ENCODE measurements around the gene ADCY1.
"Not testable (repeated sequence)": the region's sequence is repeated elsewhere in the genome, so short reads cannot be mapped to it uniquely, and the experiment has no call there.

ADCY1 gene

DNA sequence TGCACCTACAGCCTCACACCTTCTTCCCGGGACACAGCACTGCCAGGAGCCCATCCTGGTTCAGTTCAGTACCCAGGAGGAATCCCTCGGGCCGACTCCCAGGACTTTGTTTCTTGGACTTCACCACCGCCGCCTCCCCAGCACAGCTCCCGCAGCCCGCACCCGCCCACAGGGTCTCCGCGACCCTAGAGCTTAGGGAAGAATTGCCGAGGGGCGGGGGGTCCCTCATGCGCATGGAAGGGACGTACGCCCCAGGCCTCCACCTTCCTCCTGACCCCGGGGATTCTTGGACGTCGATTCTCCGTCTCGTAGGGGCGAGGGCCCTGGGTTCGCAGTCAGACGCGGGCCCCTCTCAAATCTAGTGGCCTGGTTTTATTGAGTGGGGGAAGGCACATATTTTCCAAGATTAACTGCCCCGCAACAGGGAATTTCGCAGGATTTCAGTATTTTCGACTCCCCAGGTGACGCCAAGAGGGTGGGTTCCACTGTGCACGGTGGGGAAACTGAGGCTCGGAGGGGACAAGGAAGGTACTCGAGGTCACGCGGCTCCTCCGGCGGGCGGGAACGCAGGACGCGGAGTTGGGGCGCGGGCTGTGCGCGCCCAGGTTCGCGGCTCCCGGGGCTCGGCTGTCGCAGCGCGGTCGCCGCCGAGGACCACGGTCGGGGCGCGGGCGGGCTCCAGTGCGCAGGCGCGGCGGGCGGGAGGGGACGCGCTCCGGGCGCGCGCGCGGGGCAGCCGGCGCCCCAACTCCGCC, at the start of gene ADCY1:
TSS of gene ADCY1 (plus strand) at position 708 of the 755 bp plus-strand sequence. CDS start 176 bp downstream, outside the sequence.
- DNase-seq (ENCODE audit: low spot score) = no peak

DNA sequence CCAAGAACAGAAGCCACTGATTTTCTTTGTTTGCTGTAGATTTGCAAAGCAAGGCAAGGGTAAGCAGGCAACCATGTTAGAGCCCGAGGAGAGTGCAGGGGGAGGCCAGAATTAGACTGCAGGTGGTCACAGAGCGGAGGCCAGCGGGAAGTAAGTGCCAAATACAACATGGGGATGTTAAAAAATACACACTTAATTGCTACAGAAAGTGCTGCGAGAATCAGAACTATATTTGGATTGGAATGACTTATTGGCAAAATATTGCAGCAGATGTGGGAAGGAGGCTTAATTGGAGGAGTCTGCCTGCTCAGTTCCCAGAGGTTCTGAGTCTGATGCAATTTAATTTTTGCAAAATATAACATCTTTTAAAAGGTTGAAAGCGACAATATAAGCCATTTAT, 49.7 kb upstream of the ADCY1 start:
- DNase-seq (ENCODE audit: low spot score) = no peak

DNA sequence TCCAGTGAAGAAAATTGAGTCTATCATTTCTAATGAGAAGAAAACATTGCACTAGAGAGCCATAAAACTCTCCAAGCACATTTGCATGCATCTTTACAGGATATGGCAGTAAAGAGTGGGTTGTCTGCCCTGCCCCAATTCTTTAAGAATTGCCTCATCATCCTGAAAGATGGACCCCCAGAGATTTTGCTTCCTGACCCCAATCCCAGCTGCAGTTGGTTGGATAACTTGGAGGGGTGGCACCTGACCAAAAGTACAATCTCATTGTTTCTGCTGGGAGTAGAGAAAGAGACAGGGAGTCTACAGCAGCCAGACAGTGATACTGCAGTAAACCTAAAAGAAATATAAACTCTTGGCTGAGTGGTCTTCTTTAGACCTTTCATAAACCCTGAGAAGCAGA, 49.1 kb upstream of the ADCY1 start:
- no peak for DNase-seq (ENCODE audit: low spot score)

DNA sequence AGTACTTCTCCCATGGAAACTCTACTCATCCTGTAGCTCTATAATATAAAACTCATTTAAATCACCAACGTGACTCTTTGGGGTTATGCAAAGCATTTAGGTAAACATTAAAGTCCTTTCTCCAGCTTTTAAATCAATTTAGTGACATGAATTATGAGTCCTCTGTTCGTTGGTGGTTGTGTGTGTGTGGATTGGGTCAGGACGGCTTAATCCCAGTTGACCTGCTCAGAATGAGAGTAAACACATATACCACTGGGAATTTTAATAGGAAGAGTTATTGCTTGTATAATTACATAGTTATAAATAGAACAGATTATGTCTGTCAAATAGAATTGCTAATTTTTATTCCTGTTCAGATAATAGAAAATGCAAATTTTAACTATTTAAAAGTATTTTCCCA, 30.7 kb upstream of the ADCY1 start:
- no peak for DNase-seq (ENCODE audit: low spot score)

DNA sequence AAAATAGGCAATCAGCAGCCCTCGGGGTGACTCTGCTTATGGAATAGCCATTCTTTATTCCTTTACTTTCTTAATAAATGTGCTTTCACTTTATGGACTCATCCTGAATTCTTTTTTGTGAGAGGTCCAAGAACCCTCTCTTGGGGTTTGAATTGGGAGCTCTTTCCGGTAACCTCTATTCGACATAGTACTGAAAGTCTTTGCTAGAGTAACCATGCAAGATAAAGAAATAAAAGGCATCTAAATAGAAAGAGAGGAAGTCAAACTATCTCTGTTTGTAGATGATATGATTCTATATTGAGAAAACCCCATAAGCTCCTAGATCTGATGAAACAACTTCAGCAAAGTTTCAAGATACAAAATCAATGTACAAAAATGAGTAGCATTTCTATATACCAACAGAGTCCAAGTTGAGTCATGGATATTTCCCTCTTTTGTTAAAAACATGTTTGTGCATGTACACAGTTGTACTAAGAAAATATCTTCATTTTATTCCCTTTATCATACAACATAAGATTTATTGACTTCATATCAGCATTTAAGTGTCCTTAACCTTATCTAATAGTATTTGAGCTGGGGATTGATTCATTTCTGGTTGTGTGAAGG, 29.0 kb upstream of the ADCY1 start:
- DNase-seq (ENCODE audit: low spot score) = not testable (repeated sequence)

DNA sequence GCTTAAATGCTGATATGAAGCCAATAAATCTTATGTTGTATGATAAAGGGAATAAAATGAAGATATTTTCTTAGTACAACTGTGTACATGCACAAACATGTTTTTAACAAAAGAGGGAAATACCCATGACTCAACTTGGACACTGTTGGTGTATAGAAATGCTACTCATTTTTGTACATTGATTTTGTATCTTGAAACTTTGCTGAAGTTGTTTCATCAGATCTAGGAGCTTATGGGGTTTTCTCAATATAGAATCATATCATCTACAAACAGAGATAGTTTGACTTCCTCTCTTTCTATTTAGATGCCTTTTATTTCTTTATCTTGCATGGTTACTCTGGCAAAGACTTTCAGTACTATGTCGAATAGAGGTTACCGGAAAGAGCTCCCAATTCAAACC, 25.3 kb upstream of the ADCY1 start:
- DNase-seq (ENCODE audit: low spot score) = not testable (repeated sequence)

DNA sequence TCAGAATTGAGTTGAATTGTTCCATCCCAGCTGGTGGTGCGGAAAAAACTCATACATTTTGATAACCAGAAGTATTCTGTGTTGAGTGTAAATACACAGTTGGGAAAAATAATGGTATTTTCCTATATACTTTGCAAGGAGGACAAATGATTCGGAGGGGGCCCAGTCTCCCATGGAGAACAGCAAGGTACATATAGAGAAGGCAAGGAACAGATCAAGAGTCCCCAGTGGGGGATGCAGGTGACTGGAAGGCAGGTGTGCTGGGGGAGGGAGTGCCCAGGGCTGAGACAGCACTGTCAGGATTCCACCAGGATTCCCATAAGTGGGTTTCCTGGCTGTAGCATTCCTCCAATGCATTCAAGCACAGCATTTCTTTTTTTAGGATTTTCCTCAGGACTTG, 10.8 kb upstream of the ADCY1 start:
- no peak for DNase-seq (ENCODE audit: low spot score)

DNA sequence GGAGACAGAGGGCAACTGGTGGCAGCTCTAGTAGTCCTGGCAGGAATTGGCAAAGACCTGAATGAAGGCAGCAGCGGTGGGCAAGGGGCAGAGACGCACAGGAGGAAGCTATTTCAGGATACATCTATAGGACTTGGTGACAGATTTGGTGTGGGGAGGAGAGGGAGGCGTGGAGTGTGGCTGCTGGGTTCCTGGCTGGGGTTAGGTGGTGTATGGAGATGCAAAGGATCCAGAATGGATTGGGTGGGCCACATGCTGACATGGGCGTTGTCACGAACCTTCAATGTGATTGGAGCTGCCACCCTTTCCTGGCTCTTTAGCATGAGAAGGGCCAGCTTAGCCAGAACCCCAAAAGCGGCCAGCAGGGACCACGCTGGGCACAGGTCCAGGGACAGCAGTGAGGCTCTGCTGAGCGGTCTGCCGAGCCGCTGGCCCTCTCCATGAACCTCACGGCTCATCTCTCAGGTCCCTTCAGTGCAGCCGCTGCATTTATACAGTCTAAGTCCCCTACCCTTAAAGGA, 10.2 kb upstream of the ADCY1 start:
- no peak for DNase-seq (ENCODE audit: low spot score)

DNA sequence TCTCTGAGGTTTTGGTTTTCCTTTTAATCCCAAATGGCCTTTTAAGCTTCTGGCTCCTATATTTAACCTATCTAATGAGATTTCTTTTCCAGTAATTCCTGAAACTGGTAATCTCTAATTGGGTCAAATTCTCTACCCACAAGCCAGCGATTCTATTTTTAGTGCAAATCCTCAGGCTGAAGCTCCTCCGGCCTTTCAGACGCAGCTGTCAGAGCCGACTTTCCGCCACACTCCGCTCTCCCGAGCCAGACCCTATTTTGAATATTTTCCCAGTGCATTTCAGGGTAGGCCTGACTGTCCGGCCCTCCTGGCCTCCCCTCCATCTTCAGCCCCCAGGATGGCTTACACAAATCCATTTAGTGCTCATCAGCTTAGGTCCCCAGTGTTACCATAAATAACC, 9.7 kb upstream of the ADCY1 start:
- no peak for DNase-seq (ENCODE audit: low spot score)

DNA sequence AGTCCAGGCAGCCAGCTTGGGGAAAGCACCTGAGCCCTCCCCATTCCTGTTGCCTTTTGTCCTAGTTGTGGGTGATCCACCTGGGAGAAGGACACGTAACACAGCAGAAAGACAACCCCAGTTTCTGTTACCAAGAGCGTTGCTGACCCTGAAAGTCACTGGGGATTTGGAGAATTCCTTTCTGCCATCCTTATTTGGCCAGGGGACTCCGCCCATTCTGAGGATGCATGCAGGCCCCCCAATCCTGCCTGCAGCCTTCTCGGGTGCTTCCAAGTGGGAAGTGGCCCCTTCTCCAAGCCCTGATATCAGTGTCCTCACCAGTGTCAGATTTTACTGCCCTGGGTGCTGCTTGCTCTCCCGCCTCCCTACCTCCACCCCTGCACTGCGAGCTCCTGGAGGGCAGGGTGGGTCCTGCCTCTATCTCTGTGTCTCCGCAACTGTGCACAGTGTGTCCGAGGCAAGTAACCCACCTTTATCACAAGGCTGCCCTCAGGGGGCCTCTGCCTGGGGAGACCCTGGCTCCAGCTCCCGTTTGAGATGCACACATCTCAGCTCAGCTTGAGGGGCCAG, 9.2 kb upstream of the ADCY1 start:
- no peak for DNase-seq (ENCODE audit: low spot score)

DNA sequence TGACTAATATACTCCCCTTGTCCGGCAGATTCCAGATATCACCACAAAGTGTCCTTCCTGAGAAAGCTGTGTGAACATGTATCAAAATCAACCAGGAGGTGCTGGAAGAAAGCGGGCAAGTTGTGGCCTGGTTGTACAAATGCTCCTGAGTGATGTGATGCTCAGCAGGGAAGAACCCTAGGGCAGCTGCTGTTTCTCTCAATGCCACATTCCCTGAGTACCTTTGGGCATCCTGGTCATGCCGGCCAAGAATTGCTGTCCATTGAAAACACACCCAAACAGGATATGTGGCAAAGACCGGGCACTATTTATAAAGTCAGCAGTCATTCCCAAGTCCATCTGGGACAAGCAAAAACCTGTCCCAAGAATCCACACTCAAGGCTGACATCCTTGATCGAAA, 7.8 kb upstream of the ADCY1 start:
- DNase-seq (ENCODE audit: low spot score) = no peak

DNA sequence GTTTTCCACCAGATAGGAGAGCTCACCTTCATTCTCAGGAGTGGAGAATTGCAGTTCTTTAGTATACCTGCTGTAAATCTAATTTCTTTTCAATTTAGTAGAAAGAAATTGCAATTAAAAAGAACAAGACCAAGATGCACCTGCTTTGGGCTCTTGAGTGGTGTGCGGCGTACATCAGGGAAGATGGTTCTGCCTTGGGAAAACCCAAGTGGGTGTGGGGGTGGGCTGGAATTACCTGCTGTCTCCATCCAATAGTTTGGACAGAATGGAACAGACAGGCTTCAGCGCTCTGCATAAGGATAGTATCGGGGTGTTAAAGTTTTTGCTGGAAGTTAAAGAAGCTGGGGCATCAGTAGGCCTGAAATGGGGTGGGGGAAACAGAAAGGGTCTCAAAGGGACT, 7.2 kb upstream of the ADCY1 start:
- no peak for DNase-seq (ENCODE audit: low spot score)

DNA sequence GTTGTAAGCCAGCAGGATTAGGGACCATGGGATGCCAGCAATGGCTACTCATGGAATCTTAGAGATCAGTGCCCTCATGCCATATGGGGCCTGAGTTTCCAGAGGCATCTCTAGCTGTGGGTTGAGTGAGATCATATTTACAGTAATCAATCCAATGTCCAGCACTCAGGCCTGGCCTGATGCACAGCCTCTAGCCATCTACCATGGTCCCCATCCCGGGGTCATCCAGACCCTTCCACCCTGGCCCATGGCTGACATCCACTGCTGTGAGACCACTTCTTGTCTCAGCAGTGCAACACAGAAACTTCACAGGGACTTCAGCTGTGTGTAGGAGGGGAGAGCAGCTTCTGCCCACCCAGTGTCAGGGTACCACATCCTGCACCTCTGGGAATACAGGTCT, 6.5 kb upstream of the ADCY1 start:
- DNase-seq (ENCODE audit: low spot score) = no peak

DNA sequence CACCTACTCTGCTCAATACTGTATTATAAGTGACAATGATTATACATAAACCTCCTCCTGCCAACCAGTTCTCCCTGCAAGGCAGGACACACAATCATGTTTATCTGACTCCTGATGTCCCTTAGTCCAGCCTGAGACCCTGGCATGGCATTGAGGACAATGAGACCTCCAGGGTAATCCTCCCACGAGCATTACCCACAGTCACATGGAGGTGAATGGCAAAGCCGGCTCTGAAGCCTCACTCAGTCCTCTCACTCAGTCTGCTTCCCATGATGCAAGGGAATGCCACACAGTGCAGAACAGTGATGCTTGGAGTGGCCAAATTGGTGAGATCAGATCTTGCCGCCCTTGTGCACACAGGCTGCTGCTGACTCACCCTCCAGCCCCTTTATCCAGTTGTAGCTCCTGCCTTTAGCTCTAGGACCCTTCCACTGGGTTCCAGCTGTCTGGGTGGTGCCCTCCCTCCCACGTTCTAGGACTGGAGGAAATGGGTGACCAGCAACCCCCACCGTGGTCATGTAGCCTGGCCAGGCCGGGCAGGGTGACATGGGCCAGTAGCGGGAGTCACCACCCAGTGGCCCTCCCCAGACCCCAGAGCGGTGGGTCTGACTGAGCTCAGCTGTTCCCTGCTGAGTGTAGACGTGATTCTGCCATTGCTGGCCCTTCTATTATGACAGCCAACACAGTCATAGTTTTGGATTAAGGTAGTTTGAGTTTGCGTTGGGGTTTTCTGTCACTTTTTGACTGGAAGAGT, 5.5 kb upstream of the ADCY1 start:
- DNase-seq (ENCODE audit: low spot score) = peak; percentile 1

DNA sequence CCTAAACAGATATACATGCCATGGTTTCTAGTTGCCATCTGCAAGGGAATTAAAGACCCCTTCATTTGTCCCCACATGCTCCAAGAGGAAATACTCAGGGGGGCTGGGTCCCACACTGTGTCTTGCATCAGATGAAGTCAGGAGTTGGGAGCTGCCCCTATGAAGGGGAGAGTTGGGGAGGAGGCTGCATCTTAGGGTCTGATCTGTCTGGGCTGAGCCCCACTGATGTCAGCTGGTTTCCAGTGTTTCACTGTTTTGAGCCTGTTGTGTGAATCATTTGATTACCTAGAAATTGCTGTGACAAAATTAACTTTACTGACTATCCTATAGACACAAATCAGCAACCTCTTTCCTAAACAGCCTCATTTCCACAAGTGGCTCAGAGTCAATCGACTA, 4.9 kb upstream of the ADCY1 start:
- DNase-seq (ENCODE audit: low spot score) = no peak

DNA sequence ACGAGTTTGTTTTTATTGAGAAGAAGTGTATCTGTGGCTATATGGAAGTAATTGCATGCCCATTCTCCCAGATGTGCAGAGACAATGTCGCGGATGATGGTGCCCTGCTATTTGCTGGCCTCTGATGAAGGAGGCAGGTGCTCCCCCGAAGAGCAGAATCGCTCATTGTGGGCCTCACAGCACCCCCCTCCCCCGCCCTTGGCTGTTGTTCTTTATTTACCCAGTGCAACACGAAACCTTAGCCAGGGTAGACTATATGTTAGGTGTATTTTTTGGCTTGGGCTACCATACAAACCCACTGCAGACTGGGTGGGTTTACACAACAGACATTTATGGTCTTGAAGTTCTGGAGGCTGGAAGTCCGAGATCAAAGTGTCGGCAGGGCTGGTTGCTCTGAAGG, 3.4 kb upstream of the ADCY1 start:
- no peak for DNase-seq (ENCODE audit: low spot score)

DNA sequence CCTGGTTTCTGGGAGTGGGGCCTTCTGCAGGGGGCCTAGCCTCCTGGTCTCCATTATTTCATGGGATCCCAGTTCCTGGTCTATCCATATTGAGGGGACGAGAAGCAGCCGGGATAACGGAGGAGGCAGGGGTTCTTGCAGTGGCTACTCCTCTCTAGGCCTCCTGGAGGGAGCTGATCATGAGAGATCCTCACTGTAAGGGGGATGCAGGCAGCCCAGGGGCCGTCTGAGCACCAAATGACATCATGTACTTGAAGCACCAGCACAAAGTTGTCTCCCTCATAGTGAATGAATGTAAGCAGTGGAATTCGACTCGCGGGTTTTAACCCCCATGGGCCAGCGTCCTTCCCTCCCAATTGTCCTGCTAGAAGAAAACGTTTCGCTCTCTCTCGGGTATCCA, 964 bp upstream of the ADCY1 start:
- DNase-seq (ENCODE audit: low spot score) = no peak

DNA sequence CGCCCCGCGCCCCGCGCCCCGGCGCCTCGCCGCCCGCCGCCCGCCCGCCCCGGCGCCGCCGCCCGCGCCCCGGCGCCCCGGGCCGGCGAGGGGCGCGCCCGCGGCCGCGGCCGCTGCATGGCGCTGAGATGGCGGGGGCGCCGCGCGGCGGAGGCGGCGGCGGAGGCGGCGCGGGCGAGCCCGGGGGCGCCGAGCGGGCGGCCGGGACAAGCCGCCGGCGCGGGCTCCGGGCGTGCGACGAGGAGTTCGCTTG, 174 bp downstream of the ADCY1 start:
- no peak for DNase-seq (ENCODE audit: low spot score)

DNA sequence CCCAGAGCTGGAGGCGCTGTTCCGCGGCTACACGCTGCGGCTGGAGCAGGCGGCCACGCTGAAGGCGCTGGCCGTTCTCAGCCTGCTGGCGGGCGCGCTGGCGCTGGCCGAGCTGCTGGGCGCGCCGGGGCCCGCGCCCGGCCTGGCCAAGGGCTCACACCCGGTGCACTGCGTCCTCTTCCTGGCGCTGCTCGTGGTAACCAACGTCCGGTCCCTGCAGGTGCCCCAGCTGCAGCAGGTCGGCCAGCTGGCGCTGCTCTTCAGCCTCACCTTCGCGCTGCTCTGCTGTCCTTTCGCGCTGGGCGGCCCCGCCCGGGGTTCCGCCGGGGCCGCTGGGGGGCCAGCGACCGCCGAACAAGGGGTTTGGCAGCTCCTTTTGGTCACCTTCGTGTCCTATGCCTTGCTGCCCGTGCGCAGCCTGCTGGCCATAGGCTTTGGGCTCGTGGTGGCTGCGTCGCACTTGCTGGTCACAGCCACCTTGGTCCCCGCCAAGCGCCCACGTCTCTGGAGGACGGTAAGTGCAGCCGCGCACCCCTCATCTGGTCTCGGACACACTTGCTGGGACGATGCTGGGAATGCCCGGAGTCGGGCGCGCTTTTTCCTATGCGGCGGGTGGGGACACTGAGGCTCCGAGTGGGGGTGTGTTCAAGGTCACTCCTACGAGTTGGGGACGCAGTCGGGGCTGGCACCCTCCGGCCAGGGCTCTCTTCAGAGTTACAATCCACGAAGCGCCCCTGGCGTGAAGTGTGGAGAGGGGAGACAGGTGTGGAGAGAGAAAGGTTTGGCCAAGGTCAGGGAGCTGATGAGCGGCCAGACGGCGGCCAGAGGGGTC, 717 bp downstream of the ADCY1 start:
- DNase-seq (ENCODE audit: low spot score) = peak; percentile 72

DNA sequence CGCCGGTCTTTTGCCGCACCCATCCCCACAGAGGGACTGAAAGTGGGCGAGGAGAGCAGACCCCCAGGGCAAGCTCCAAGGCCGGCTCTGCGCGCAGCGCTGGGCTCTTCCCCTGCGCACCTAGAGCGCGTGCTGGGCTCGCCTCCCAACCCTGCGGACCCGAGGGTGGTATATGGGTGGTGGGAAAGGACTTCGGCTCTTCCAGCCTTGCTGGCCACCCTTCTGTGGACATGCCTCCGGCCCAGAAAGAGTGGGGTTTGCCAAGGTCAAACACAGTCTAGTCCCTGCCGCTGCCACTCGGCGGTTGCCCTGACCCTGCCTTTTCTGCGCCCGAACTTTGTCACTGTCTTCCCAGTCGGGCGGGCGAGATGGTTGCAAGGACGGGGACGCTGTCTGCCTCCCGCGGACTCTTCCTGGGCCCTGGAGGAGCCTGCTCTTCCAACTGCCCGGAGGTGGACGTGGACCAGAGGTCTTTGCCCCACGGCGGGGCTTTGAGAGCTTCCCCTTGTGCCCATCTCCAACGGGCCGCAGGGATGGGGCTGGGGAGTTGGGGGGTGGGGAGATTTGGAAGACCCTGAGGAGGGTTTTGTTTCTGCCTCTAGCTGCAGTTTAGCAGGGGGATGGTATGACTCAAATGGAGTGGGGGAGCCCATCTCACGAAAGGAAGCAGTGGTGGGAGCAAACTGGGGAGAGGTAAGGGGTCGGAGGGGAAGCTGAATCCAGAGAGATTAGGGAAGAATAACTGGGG, 1.5 kb downstream of the ADCY1 start:
- no peak for DNase-seq (ENCODE audit: low spot score)

DNA sequence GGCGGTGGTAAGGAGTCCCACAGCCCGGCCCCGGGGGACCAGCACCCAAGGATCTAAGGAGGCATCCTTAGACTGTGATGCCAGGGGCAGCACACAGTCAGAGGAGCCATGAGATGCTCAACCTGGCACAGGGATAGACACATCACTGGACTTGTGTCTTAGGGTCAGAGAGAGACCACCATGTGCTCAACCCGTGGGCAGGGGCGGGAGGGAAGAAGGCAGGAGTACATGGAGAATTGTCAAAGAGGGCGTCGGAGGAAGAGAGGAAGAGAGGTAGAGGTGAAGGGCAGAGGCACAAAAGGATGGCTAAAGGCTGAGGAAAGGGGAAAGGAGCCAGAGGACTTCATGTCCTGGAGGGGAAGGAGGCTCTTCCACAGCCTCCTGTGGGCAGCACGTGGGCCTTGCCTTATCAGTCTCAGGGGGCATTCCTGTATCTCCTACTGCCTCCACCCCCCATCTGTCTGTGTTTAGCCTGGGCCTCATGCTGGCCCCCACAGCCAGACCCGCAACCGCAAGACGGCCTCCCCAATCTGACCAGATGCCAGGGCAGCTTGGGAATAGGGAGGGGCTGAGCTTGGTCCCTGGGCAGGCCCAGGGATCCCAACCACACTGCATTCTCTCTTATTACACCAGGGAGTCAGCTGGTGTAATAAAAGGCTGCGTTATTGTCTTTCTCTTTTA, 2.2 kb downstream of the ADCY1 start:
- DNase-seq (ENCODE audit: low spot score) = no peak
